KMS-11 (cell line): Measurements from ENCODE around the gene ENTR1.

Source experiments
- H2AFZ ChIP-seq: fragments of 200-600 bp; sonication (generic); 2 replicates; pipeline ENCODE4 v1.6.1; 2016; ENCODE audit warnings: antibody characterized with exemption, mixed run types, low read depth
- H3K27ac ChIP-seq: fragments of 200-600 bp; sonication (generic); 2 replicates; pipeline ENCODE4 v1.6.1; 2016; ENCODE audit warnings: mild to moderate bottlenecking, mixed run types
- H3K27me3 ChIP-seq: fragments of 200-600 bp; sonication (generic); 2 replicates; pipeline ENCODE4 v1.6.1; 2017; ENCODE audit warnings: mild to moderate bottlenecking, low read depth, mixed run types, moderate library complexity; ENCODE audit not compliant: insufficient read depth
- H3K36me3 ChIP-seq: fragments of 200-600 bp; sonication (generic); 2 replicates; pipeline ENCODE4 v1.6.1; 2017; ENCODE audit warnings: mild to moderate bottlenecking, mixed run types; ENCODE audit not compliant: insufficient read depth
- H3K4me1 ChIP-seq: fragments of 200-600 bp; sonication (generic); 2 replicates; pipeline ENCODE4 v1.6.1; 2016; ENCODE audit warnings: mild to moderate bottlenecking, low read depth, mixed run types; ENCODE audit not compliant: poor library complexity, severe bottlenecking
- H3K4me2 ChIP-seq: fragments of 200-600 bp; sonication (generic); 2 replicates; pipeline ENCODE4 v1.7.0; 2016; ENCODE audit warnings: mild to moderate bottlenecking, mixed run types
- H3K4me3 ChIP-seq: fragments of 200-600 bp; sonication (generic); IDR thresholded peaks from 2 replicates; pipeline ENCODE4 v1.6.1; 2017; ENCODE audit warnings: low read depth, low read length, mixed read lengths; ENCODE audit not compliant: insufficient read depth
- H3K79me2 ChIP-seq: fragments of 200-600 bp; sonication (generic); 2 replicates; pipeline ENCODE4 v1.6.1; 2016; ENCODE audit warnings: low read depth, mixed run types; ENCODE audit not compliant: insufficient read depth
- H3K9ac ChIP-seq: fragments of 200-600 bp; sonication (generic); 2 replicates; pipeline ENCODE4 v1.6.1; 2016; ENCODE audit warnings: mild to moderate bottlenecking, mixed run types
- H4K20me1 ChIP-seq: fragments of 200-600 bp; sonication (generic); 2 replicates; pipeline ENCODE4 v1.6.1; 2016; ENCODE audit warnings: mild to moderate bottlenecking, mixed run types; ENCODE audit not compliant: insufficient read depth
- TF ChIP-seq, protein P1 (sequence below): fragments of 200-600 bp; sonication (generic); conservative IDR thresholded peaks from 2 replicates; pipeline ENCODE4 v1.6.1; 2017; ENCODE audit warnings: low read depth, mild to moderate bottlenecking, antibody characterized with exemption, low read length, moderate library complexity, mixed read lengths

Gene ENTR1

DNA sequence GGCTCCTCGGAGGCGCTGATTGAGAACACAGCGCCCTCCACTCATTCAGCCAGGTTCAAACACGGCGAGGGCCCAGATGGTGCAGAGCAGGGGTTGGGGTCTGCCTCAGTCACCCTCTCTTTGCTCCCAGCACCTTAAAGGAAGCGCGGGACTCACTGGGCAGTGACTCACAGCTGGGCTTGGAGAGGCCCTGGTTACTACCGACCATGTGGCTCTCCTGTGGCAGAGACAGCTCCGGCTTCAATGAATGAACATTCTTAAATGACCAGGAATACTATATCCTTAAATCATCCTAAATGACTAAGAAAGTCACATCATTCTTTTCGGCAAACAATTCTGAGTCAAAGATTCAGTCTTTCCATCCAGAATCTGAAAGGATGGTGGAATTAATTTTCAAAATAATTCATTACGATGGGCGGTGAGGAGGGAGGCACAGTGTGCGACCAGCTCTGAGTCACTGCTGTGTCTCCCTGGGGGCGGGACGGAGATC lies 30.8 kb upstream of the ENTR1 start:
- Histone ChIP-seq H3K79me2 (peaks cover 26% of the 10 kb centered on the region), H2AFZ (no peak overlapping the region), H3K4me1 (peaks cover 20% of the 10 kb centered on the region), H3K4me3 (no peak overlapping the region), H3K27ac (no peak overlapping the region), H4K20me1 (no peaks in the 10 kb centered on the region), H3K27me3 (no peaks in the 10 kb centered on the region), H3K36me3 (no peaks in the 10 kb centered on the region), H3K9ac (no peak overlapping the region), H3K4me2 (no peak overlapping the region)
- TF ChIP-seq, protein P1, sequence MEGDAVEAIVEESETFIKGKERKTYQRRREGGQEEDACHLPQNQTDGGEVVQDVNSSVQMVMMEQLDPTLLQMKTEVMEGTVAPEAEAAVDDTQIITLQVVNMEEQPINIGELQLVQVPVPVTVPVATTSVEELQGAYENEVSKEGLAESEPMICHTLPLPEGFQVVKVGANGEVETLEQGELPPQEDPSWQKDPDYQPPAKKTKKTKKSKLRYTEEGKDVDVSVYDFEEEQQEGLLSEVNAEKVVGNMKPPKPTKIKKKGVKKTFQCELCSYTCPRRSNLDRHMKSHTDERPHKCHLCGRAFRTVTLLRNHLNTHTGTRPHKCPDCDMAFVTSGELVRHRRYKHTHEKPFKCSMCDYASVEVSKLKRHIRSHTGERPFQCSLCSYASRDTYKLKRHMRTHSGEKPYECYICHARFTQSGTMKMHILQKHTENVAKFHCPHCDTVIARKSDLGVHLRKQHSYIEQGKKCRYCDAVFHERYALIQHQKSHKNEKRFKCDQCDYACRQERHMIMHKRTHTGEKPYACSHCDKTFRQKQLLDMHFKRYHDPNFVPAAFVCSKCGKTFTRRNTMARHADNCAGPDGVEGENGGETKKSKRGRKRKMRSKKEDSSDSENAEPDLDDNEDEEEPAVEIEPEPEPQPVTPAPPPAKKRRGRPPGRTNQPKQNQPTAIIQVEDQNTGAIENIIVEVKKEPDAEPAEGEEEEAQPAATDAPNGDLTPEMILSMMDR: no peak

DNA sequence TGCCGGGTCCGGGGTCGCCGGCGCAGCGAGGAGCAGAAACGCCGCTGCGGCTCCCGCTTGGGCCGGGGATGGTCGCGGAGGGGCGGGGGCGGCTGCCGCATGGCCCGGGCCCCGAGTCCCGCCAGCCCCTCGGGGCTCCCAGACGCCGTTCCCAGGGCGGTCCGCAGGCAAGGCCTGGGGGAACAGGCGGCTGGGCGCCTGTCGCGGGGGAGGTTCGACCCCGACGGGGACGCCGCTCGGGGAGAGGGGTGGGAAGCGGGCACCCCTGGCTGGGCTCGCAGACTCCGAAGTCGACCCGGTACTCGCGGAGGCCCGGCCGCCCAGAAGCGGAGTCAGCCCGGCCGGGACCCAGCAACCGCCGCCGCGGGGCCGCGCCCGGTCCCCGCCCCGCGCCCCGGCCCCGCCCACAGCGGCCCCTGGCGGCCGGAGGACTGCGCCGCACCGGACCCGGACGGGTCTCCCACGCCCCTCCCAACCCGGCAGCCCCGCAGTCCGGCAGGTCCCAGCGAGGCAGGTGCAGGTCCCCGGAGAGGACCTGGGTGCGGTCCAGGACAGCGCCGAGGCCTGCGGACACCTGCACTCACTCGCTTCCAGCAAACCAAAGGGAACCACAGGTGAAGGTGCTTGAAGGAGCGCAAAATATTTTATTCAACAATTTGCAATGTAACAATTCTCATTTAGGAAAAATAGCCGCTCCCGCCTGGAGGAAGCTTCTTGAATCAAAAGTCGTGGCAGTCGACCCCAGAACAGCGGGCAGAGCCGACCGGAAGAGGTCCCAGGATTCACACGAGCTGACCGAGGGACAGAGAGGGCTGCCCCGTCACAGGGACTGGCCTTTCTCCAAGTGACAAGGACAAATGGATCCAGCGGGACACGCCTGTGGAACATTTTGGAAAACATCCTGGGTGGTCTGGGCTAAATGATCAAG lies 29.3 kb upstream of the ENTR1 start, which contains the start of gene INPP5E:
TSS of gene INPP5E (minus strand) at position 365 of the 928 bp plus-strand sequence. CDS start 426 bp downstream, outside the sequence.
- Histone ChIP-seq H2AFZ (peak within 1 kb of the TSS; percentile 44), H3K4me1 (peaks cover 20% of the 10 kb centered on the region), H3K36me3 (no peaks in the 10 kb centered on the region), H3K79me2 (peaks cover 34% of the 10 kb centered on the region), H3K9ac (peak within 1 kb of the TSS; percentile 65), H3K4me2 (peak within 1 kb of the TSS; percentile 81), H3K4me3 (no peak within 1 kb of the TSS), H3K27ac (peak within 1 kb of the TSS; percentile 32; the same call in 1 of the 2 replicates), H3K27me3 (no peaks in the 10 kb centered on the region), H4K20me1 (no peaks in the 10 kb centered on the region)
- TF ChIP-seq, protein P1: peak; percentile 46; the same call in 1 of the 2 replicates

DNA sequence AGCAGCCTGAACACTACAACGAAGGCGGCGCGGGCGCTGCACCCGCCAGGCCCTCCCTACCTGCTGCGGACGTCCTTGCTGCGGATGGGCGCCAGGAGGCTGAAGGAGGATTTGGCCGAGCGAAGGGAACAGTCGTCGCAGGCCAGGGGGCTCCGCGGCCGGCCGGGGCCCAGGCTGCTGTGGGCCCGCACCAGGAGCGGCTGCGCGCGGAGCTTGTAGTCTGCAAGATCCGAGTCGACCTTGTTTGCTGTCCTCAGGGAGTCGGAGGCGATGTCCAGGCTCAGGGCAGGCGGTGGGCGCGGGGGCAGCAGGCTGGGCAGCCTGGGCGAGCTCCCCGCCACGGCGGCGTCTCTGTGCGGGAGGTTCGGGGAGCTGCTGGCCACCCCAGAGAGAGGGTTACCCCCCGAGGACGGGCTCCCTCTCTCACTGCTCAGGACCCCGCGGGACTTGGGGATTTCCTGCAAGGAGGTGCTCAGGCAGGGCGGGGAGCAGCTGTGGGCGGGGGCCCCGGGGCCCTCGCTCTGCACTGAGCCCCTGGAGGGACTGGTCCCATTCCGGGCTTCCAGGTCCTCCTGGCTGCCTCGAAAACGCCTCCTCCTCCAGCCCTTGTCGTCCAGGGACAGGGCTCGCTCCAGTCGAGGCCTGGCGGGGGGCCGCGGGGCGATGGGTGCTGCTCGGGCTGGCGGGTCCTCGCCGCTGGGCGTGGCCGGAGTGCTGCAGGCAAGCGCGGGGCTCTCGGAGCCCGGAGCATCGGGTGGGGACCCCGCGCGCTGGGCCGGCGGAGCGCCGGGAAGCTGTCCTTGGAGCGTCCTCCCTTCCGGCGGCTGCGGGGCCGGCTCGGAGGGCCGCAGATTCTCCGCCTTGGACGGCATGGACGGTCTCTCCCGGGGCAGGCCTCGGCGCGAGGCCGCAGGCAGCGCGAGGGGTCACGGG lies 28.4 kb upstream of the ENTR1 start:
- TF ChIP-seq, protein P1: no peak
- Histone ChIP-seq H3K79me2 (peaks cover 34% of the 10 kb centered on the region), H2AFZ (peak overlapping the region; percentile 44), H3K27ac (peak overlapping the region; percentile 32; the same call in 1 of the 2 replicates), H3K27me3 (no peaks in the 10 kb centered on the region), H3K9ac (peak overlapping the region; percentile 65), H3K4me1 (peaks cover 20% of the 10 kb centered on the region), H3K4me2 (peak overlapping the region; percentile 81), H3K4me3 (no peak overlapping the region), H4K20me1 (no peaks in the 10 kb centered on the region), H3K36me3 (no peaks in the 10 kb centered on the region)
